Measurements from ENCODE around the gene EXTL2.

GRCh38 chr1:100907887-100908286 lies 13.2 kb upstream of the EXTL2 start:
- TF ChIP-seq SIN3A (IDR thresholded peaks at IDR 0.05; ENCODE audit: borderline replicate concordance, insufficient read depth, low read length) (no peak), POLR2AphosphoS5 (IDR thresholded peaks at IDR 0.05; ENCODE audit: low read depth, low read length) (no peak), REST (IDR thresholded peaks at IDR 0.05; ENCODE audit: insufficient read depth in 1 of 2, low read depth in 2 of 2, low read length in 2 of 2) (no peak), FOXP2 (optimal IDR thresholded peaks at IDR 0.05; ENCODE audit: borderline replicate concordance, extremely low read depth, extremely low read length, insufficient read depth) (no peak)
